ENCODE measurements around the gene CFAP157. TPM values are rescaled to one million over a fixed set of nuclear protein-coding genes. Genes with fewer than 3 reads are reported as not detected.
A peak's percentile ranks its signal among the peaks of the same experiment; 100 is the strongest.

Gene CFAP157
- total RNA-seq, 1 experiment from 2014 or later: not detected

DNA sequence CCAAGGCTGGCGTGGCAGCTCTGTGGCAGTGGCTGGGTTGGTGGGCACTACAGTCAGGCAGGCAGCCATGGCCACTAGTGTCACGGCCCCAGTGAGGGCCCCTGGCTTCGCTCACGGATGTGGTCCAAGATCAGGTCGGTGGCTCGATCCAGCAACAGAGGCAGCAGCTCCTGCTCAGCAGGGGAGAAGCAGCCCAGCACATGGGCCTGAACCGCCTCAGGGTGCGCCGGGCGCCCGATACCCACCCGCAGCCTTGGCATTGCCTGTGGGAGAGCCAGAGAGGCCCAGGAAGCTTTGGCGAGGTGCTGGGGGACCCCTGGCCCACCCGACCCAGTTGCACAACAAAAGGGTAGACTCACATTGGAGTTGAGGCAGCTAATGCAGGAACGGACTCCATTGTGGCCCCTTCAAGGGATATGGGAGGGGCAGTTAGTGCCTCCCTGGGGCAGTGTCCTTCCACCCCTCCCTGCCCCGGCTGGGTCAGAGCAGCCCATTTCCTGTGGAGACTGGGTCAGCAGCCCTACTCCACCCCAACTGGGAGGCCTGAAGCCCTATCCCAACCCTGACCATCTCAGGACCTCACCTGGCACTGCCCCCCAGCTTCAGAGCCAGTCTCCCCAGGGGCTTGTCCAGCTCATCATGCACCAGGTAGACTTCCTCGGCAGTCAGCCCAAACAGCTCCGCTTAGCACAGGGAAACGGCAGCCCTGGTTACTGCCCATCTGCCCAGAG lies 7.4 kb downstream of the CFAP157 start:
- no peak for DNase-seq (ENCODE audit: extremely low read depth, low read depth)

DNA sequence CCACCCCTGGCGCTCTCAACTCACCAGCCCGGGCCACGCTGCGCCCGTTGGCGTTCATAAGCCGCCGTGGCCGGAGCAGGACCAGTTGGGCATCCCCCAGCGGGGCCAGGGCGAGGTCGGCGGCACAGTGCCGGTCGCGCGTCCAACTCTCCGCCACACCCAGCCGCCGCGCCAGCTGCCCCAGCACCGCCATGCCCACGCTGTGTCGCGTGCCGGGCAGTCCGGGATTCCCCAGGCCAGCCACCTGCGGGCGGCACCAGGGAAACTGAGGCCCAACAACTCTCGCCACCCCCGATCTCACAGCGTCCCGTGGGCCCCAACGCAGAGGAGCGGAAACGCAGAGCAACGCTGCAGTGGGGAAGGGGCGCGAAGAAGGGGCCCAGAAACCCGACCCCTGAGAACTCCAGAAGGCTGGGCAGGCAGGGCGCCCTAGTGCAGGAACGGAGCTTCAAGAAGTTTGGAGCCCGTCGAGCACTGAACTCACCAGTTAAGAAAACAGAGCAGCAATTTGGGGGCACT lies 8.2 kb downstream of the CFAP157 start:
- no peak for DNase-seq (ENCODE audit: extremely low read depth, low read depth)

DNA sequence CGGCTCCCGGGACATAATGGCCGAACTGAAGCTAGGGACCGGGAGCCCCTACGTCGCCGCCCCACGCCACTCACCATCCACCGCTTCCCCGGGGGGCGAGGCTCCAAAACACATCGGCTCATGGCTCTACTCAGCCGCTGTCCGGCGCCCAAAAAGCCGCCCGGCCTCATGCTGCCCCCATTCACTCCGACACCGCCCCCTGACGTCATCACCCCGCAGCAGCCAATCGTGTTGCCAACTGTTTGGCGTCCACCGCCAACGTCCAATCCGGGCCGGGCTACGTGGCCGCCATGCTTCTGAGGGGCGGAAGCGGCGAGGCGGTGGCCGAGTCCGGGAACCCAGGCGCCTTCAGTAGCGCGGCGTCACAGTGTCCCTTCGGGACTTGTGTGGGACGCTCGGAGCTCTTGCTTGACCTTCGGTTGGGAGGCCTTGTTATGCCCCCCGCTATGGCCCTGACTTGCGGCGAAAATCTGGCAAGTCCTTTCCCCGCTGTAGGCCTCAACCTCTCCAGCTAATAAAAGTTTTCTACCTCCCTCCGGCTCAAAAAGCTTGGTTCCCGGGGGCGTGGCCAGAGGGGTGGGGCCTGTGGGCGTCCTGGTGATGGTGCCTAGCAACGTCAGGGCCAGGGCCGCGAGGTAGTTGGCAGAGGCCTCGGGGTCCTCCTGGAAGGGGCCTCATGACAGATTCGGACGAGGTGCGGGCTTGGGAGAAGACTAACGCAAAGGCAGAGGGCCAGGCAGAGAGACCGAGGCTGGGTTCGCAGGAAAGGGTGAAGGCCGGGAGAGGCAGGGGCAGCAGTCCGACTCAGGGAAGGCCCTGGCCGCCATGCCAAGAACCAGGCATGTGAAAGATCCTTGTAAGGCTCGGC lies 8.9 kb downstream of the CFAP157 start, which contains the start of the genes PTRH1 and TTC16:
Gene PTRH1 (minus strand): TSS at position 194 of the 868 bp plus-strand sequence. CDS start 24 bp downstream, at position 170.
Gene TTC16 (plus strand): TSS at position 610 of the 868 bp plus-strand sequence. CDS start 67 bp downstream, at position 677.
- peak; percentile 96 for DNase-seq (ENCODE audit: extremely low read depth, low read depth)

DNA sequence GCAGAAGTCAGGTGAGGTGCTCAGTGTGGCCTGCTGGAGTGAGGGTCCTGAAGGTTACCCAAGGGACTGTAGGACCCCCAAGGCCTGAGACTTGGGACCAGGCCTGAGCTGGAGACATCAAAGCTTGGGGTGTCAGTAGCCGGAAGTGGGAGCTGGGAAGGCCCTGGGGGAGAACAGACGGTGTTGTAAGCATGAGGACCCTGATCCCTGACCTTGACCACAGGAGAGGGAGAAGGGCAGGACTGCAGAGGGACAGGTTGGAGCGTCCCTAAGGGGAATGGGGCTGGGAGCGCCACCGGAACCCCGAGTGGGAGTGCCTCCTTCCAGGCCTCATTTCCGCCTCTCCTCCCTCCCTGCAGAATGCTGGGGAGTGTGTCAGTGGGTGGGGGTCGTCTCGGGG lies 9.6 kb downstream of the CFAP157 start:
- no peak for DNase-seq (ENCODE audit: extremely low read depth, low read depth)

DNA sequence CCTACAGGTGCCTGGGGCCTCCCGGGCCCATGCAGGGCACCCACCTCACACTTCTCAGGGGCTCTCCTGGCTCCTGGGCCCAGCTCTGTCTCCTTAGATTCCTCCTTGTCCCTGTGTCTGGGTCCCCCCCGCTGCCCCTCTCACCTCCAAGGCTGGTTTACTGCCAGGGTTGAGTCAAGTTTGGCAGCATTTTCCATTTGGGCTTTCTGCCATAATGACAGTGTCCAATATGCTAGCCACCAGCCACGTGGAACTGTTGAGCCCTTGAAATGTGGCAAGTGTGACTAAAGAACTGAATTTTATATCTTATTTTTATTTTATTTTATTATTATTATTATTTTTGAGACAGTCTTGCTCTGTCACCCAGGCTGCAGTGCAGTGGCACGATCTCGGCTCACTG lies 11.0 kb downstream of the CFAP157 start:
- DNase-seq (ENCODE audit: extremely low read depth, low read depth): no peak

DNA sequence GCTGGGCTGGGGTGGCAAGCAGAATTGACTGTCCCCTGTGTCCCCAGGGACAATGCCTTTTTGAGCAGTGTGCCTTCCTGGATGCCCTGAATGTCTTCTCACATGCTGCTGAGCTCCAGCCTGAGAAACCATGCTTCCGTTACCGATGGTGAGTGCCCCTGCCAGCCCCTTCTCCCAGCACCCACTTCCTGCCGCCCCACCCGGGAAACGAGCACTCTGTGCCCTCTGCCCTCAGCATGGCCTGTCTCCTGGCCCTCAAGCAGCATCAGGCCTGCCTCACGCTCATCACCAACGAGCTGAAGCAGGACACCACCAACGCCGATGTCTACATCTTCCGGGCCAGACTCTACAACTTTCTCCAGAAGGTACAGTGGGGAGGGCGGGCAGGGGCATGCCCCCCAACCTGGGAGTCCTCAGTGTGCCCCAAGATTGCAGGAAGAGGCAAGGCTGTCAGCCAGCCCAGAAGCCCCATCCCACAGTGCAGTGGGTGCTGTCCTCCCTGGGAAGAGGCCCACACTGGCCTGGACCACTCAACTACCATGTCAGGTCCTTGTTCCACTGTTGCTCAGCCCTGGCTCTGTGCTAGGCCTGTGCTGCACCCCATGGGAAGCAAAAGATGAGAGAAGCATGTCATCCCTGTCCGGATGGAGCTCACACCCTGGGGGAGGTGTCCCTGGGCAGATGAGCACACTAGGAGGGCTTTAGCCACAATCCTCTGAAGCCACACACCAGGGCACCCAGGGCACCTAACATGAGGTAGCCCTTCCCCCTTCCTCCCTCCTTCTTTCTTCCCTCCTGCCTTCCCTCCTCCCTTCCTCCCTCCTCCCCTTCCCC lies 13.5 kb downstream of the CFAP157 start:
- DNase-seq (ENCODE audit: extremely low read depth, low read depth): no peak

DNA sequence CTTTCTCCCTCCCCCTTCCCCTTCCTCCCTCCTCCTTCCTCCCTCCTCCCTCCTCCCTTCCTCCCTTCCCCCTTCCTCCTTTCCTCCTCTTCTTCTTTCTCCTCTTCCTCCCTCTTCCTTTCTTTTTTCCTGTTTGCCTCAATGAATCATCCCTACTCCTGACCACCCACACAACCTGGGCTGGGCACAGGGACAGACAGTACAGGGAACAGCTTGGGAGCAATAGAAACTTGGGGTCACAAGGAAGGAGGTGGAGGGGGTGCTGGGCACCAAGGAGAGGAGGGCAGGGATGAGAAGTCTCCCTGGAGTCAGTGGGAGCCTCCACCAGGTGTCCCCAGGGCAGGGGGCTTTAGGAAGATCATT lies 14.1 kb downstream of the CFAP157 start:
- DNase-seq (ENCODE audit: extremely low read depth, low read depth): no peak

DNA sequence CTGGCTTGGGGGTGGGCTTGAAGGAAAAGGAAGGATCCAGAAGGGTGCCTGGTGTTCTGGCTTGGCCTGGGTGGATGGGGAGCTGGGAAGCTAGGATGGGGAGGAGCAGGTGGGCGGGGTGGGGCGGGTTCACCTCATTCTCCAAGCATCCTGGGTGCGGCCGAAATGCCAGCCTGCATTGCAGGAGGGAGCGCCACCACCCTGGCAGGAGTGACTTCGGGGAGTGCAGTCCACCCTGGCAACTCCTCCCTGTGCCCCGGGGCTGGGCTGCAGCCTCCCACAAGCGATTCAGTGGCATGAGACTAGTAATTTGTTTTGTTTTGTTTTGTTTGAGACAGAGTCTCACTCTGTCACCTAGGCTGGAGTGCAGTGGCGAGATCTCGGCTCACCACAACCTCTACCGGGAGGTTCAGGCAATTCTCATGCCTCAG lies 14.6 kb downstream of the CFAP157 start:
- DNase-seq (ENCODE audit: extremely low read depth, low read depth): no peak

DNA sequence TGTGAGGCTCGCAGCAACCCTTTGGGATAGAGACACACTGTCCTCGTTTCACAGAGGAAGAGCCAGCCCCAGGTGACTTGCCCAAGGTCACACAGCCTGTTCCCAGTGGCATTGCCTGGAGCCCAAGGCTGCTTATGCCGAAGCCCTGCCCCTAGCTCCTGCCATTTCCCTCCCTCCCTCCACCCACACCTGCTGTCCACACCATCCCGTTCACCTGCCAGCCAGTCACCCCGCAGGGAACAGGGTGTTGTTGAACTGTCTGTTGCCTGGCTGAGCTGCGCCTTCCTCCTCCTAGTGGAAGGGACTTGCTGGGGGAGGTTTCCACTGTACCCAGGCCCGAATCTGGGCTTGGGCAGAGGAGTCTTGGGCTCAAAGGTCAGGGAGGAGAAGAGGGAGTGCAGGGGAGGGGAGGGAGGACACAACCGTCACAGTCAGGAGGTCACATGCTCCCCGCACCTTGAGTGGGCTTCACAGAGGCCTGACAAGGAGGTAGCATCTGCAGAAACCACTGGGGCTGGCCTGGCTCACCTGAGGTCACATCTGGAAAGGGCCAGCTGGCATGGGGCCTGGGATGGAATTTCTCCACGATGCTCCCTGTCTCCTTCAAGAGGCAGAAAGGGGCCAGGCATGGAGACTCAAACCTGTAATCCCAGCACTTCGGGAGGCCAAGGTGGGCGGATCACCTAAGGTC lies 15.4 kb downstream of the CFAP157 start:
- no peak for DNase-seq (ENCODE audit: extremely low read depth, low read depth)

DNA sequence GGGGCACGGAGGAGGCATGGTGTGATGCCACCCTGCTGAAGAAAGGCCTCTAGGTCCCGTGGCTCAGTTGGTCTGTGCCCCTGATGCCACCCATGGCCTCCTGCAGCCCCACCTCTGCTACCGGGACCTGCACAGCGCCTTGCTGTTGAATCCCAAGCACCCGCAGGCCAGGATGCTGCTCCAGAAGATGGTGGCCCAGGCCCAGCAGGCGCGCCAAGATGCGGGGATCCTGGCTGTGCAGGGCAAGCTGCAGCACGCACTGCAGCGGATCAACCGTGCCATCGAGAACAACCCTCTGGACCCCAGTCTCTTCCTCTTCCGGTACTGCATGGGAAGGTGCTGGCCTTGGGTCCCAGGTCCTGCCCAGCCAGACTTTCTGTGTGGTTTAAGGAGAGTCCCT lies 16.2 kb downstream of the CFAP157 start:
- DNase-seq (ENCODE audit: extremely low read depth, low read depth): no peak

DNA sequence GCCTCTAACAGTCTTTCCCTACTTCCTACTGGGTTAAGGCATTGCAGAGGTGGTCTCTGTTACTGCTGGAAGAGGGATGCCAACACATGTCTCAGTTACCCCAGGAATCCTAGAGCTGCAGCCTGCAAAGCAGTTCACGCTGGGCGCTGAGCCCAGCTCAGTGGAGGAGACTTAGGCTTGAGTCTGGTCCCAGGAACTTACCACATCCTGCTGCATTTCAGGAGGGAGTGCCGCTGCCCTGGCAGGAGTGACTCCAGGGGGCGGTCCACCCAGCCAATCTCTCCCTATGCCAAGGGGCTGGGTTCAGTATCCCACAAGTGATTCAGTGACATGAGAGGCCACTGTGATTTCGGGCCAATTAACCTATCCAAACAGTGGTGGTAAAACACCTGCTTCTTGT lies 16.7 kb downstream of the CFAP157 start:
- no peak for DNase-seq (ENCODE audit: extremely low read depth, low read depth)

DNA sequence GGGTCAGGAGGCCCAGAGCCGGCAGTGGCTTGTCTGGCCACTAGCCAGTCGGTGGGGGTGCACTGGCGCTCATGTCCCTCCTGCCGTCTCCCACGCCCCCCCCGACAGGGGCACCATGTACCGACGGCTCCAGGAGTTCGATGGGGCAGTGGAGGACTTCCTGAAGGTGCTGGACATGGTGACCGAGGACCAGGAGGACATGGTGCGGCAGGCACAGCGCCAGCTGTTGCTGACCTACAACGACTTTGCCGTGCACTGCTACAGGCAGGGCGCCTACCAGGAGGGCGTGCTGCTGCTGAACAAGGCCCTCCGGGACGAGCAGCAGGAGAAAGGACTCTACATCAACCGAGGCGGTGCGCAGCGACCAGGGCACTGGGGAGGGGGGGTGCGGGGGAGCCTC lies 17.2 kb downstream of the CFAP157 start:
- DNase-seq (ENCODE audit: extremely low read depth, low read depth): no peak

DNA sequence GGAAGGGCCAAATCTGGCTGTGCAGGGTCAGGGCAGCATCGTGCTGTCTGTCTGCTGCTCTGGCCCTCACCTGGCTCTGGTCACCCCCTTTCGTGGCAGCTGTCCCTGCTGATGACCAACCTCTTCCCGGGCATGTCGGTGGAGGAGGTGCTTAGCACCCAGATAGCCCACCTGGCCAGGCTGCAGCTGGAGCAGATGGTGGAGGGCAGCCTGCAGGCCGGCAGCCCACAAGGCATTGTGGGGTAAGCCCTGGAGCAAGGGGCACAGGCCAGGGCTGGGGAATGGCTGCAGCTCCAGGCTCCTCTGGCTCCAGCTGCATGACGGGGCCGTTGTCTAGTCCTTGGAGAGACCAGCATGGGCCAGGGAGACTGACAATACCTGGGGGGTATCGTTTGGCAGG lies 20.1 kb downstream of the CFAP157 start:
- DNase-seq (ENCODE audit: extremely low read depth, low read depth): no peak

DNA sequence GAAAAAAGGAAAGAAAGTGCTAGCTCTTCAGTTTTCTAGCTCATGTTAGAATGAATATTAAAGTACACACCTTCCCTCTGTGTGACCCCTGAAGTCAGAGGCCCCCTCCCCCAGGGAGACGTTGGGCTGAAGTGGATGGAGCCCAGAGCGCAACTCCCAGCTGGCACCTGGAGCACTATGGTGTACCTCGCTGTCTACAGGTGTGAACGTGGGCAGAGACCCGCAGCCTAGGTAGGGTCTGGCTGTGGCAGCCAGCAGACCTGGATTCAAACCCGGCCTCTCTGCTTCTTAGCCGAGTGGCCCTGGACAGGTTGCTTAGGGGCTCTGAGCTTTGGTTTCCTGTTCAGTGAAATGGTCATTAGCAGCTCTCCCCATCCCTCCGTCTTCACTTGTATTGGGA lies 22.0 kb downstream of the CFAP157 start:
- no peak for DNase-seq (ENCODE audit: extremely low read depth, low read depth)

DNA sequence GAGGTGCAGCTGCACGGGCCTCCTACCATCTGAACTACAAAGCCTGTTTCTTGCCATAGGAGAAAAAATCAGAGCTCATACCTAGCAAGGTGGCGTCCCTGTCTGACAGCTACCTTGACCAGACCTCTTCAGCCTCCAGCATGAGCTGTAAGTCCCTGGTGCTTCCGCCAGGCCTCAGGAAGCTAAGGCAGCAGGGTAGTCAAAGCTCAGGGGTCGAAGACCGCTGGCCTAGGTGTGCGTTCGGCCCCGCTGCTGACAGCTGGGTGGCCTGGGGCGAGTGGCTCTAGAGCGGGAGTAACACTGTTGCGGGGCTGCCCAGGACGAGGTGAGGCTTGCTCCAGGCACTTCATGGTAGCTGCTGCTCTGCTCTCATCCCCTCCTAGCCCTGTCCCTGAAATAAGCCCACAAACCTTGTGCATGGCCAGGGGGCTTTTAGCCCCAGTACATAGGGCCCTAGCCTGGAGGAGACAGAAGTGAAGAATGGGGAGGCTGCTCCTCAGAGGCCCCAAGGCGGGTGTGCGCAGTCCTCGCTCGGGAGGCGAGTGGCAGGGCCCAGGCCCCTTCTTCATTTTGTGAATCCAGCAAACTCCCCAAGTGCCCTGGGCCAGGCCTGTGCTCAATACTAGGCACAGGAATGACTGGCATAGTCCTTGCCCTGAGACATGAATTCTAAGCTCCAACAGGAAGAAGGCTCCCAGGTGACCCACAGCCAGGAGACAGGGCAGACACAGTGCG lies 22.9 kb downstream of the CFAP157 start:
- DNase-seq (ENCODE audit: extremely low read depth, low read depth): no peak

DNA sequence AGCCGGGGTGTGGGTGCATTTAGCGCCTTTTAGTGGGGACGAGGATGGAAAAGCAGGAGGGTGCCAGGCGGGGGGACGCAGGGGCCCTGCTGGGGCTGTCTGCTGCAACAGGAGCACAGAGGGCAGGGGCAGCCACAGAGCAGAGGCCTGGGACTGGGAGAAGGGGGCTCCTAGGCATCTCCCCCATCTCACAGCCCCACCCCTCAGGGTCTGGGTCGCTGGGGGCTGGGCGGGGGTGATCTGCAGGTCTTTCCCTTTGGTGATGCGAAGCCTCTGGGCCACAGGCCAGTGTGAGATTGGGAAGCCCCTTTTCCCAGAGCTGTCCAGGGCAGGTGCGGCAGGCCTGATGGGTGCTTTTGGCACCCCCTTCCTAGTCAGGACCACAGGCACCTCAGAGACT lies 23.5 kb downstream of the CFAP157 start:
- no peak for DNase-seq (ENCODE audit: extremely low read depth, low read depth)

DNA sequence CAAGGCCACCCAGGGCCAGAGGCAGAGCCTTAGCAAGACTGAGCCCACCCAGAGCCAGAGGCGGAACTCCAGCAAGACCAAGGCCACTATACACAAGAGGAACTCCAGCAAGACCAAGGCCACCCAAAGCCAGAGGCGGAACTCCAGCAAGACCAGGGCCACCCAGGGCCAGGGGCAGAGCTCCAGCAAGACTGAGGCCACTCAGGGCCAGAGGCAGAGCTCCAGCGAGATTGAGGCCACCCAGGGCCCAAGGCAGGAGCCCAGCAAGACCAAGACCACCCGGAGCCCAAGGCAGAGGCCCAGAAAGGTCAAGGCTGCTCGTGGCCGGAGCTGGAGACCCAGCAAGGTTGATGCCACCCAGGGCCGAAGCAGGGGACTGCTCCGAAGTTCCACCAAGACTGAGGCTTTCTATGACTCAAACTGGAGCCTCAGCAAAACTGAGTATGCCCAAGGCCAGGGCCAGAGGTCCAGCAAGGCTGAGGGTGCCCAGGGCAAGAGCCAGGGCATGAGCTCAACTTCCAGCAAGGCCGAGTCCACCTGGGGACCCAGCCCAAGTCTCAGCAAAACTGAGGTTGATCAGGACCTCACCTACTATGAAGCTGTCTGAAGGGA lies 24.1 kb downstream of the CFAP157 start:
- DNase-seq (ENCODE audit: extremely low read depth, low read depth): no peak

DNA sequence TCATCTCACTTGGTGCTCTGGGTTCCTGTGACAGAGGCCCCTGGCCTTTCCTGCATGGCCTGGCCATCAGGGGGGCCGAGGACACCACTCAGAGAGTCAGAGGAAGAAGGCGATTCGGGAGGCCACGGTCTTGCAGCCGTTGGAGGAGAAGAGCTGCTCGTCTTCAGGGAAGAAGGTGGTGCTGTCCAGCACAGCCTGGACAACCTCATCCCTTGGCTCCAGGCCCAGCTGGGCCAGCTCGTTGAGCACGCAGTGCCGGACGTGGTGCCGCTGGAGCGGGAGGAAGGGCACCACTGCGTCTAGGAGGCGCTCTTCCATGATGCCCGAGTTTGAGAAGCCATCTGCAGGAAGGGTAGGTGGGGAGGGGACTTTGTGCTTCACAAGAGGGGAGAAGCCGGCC lies 25.1 kb downstream of the CFAP157 start:
- no peak for DNase-seq (ENCODE audit: extremely low read depth, low read depth)

DNA sequence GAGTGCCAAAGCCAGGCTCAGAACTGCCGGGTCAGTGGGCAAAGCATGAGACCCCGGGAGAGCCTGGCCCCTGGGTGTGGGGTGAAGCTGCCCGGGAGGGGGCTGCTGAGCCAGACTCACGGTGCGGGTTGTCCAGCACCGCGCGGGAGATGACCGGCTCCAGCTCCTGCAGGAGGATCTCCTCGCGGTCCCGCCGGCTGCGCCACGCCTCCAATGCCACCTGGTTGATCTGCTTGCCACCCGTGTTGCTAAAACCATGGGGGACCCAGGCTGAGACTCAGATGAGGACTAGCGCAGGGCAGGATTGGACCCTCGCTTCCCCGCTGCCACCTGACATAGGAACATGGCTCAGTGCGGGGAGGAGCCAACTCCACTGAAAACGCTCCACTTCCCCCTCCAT lies 25.7 kb downstream of the CFAP157 start:
- DNase-seq (ENCODE audit: extremely low read depth, low read depth): no peak

All from NCI-H460 (cell line).